GM19455 (cell line): ENCODE measurements around the gene CASKIN2.
A peak's percentile ranks its signal among the peaks of the same experiment; 100 is the strongest.

Source experiments
- ATAC-seq: cut with Tn5 transposase; IDR thresholded peaks from one replicate; pipeline ENCODE4 v1.9.1; 2021; ENCODE audit not compliant: unreplicated experiment

CASKIN2 gene

DNA sequence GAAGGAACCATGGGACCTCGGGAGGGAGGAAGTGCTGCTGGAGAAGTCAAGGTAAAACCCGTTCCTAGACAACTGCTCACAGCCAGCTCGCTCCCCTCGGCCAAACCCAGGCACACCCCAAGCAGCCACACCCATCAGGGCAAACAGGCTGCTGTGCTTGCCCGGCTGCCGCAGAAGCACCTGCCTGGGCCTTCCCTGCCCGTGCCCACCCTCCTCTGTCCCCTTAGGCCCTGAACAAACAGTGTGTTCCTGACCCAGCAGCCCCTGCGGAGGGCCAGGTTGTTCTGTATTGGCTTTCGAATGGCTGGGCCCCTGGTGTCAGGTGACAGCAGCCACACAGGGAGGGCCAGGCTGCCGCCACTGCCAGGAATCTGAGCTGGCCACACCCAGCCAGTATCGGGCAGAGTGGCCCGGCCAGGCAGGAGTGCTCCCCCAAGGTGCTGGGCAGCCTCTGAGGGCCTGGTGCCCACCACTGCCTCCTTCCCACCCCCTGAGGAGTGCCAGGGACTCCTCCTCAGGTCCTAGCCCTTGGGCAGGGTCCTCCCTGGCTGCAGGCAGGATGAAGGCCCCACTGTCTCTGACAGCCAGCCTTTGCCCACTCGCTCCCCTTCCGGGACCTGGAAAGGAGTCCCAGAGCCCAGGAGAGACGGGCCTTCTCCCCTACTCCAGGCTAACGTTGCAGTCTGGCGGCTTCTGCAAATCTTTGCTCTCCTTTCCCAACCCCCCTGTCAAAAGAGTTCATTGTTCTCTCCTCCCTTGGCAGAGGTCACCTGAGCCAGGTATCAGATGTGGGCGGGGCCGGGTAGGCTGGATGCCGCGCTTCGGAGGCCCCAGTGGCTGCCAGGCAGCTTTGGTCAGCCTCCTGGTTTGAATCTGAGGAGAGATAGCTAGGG, 34.2 kb upstream of the CASKIN2 start:
- no peak for ATAC-seq

- no peak for ATAC-seq
These were observed 33.5 kb upstream of the CASKIN2 start for GRCh38 chr17:75548813-75549212.

DNA sequence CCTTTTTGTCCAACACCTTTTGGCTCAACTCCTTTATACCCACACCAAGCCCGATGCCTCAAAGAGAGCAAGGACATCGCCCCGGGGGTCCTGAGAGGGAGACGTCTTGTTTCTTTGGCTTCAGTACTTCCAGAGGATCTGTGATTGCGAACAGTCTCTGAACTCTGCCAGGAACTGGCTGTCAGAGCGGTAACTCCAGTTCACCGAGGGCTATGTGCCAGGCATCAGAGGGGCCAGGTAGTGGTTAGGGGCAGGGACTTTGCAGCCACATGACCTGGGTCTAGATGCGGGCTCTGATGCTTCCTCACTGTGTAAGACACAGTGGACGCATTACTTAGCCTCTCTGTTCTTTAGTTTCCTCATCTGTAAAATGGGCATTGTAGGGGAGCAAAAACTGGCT, 31.8 kb upstream of the CASKIN2 start:
- ATAC-seq: no peak

DNA sequence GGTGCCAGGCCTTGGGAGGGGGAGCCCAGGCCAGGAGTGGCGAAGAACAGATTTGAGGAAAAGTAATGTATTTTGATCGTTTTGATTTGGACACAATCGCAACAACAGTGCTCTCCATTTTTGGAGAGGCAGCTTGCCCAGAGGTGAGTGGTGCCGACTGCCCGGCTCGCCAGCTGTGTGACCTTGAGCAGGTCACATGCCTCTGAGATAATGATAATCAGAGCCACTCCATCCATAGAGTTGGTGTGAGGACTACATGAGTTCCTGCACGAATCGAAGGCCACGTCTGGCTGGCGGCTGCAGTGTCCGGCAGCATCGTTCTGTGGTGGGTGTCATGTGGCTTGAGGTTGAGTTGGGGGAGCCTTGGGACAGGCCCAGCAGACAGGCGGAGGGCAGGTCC, 30.8 kb upstream of the CASKIN2 start:
- ATAC-seq: no peak

GRCh38 chr17:75544250-75544649, 28.9 kb upstream of the CASKIN2 start:
- ATAC-seq: no peak

DNA sequence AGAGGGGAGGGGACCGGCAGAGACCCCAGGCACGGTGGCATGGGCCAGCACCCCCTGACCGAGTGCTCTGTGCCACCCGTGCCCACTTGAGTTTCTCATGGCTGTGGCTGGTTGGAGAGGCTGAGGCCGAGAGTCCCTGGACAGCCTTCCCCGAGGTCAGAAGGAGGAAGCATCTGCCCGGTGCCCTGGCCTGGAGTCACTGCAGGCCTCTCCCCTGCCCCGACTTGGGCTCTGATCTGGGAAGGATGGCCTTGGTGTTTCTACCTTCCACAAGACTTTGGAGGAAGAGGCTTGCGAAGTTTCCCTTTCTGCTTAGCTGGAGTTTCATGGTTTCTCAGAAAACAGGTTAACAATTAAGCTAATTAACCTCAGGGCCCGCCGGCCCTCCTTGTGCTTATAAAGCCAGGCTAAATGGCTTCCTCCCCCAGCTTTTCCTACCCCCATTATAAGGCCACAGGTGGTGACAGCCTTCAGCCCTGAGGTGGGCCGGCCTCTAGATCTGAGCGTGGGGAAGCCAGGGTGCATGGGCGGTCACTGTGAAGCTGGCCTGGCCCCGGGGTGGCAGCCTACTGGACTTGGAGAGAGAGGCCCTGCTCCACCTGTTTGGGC, 27.5 kb upstream of the CASKIN2 start:
- ATAC-seq: no peak

DNA sequence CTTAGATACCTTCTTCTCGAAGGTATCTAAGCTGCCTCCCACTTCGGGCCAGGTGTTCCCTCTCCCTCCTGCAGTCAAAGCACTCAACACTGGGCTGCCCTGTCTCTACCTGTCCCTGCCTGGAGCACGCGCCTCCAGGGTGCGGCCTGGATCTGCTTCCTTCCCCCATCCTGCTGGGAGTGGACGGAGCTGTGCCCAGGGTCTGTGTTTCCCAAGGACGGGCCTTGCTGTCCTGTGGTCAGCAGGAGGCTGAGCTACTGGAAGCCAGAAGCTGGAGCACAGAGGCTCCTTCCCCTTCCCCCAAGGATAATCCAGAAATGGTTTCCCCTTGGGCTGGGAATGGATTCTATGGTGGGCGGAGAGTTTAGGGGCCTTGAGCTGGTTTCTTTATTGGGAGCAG, 26.9 kb upstream of the CASKIN2 start:
- ATAC-seq: no peak

DNA sequence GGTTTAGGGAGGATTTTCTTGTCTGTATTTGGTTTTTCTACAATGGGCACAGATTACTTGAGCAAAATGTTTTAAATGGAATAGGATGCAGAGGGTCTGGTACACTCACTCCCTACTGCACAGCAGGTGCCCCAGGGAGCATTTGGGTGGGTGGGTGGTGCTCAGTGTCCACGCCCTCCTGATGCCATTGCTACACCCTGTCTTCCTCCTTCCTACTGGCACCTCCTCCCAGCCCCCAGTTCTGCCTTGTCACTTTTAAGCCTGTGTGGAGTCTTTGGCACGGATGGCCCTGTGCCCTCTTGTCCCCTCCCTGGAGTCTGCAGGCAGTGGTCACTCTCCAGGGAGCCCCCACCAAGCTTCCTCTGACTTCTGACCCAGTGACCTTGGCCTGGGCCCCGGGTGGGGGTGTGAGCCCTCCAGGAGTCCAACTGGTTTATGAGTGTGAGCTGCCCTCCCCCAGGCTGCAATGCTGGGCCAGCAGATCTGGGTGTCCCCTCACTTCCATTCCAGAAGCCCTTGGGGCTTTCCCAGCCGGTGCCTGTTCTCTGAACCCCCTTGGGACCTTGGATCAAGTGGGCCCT, 25.7 kb upstream of the CASKIN2 start:
- ATAC-seq: no peak

DNA sequence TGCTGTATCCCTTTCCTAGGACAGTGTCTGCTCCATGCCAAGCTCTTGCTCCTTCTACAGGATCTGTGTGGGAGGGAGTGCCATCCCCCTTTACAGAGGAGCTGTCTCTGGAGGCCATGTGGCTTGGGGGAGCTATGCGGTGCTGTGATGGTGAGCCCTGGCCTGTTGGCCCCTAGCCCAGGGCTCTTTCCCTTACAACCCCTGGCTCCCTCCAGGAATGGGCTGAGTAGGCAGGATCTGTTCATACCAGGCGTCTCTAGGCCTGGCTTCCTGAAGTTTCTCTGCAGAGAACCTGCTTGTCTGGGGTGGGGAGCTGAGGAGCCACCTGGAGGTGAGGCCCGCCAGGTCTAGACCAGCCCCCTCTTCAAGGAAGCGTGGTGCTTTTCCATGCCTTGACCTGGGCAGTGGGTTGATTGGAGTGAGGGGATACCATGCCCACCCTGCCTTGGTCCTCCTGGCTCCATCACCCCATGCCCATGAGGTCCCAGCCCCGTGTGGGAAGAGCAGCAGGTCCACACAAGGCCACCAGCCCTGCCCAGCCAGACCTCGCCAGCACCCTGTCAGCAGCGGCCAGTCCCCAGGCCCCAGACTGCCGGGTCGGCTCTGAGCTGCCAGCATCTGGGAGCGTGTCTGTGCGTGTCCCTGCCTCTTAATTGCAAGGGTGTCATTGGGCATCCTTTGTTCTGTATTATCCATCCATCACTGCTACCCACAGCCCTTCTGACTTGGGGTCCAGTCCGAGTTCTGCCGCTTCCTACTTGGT, 24.8 kb upstream of the CASKIN2 start:
- no peak for ATAC-seq

- ATAC-seq: no peak
These were observed 21.0 kb upstream of the CASKIN2 start for GRCh38 chr17:75536366-75536765.

- ATAC-seq: no peak
These were observed 20.5 kb upstream of the CASKIN2 start for GRCh38 chr17:75535871-75536270.

DNA sequence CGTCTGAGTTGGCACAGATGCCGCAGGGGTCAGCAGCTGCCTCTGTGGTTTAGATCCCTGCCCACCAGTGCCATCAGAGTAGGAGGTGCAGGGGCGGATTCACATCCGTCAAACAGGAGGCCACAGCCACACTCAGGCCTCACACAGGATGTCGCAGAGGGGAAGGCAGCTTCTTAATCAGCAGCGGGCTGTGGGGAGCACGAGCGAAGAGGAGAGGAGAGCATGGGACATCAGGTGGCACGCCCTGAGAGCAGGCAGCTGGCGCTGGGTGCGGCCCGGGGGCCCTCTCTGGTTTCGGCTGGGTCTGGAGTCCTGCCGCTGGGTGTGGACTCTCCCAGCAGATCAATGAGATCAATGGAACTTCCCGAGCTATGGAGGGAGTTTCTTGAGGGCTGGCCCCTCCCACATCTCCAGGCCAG, 19.8 kb upstream of the CASKIN2 start:
- no peak for ATAC-seq

GRCh38 chr17:75531721-75532072, 16.4 kb upstream of the CASKIN2 start:
- no peak for ATAC-seq

GRCh38 chr17:75530837-75531720, 15.7 kb upstream of the CASKIN2 start:
- no peak for ATAC-seq

GRCh38 chr17:75526555-75527270, 11.4 kb upstream of the CASKIN2 start:
- ATAC-seq: no peak

- peak; percentile 17 for ATAC-seq
These were observed 10.6 kb upstream of the CASKIN2 start for GRCh38 chr17:75525806-75526554.

DNA sequence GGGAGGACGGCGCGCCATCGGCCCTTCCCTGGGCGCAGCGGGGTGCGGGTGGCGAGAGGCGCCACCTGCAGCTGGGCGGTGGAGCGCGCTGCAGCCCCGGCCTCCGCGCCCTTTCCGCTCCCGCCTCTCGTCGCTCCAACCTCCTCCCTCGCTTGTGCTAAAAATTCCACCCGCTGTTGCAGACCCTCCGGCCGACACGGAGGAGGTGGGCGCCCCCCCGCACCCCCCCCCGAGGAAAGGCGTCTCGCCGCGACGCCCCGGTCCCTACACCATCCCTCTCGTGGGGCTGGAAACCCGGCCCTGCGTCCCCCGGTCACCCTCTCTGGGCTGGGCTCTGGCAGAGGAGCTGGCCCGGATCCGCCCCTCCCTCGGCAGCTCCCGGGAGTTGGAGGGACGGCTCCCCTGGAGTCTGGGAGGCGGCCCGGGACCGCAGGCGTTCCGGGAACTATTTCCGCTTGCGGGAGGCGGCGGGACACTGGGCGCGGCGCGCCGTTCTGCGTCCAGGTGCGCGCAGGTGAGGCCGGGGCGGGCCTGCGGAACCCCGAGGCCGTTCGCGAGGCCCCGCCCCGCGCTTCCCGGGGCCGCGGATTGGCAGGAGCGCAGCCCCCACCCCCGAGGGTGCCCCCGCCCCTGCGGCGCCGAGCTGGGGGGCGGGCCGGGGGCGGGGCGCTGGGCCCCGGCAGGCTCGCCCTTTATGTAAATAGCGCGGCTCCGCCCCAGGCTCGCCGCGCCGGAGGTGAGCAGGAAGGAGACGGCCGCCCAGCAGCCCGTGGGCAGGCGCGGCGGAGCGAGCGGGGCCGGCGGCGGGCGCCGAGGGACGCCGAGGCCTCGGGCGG, 9.9 kb upstream of the CASKIN2 start, which contains the start of gene LLGL2:
LLGL2 (plus strand) TSS at position 728 of the 836 bp plus-strand sequence. CDS start 17,730 bp downstream, outside the sequence.
- peak; percentile 83 for ATAC-seq
